COR-L47 (cell line): Measurements from ENCODE around the gene ARX.

Experiments used
- DNase-seq: peaks from one replicate; lab custom pipeline; 2025; lab: John Stamatoyannopoulos, UW

Gene ARX

DNA sequence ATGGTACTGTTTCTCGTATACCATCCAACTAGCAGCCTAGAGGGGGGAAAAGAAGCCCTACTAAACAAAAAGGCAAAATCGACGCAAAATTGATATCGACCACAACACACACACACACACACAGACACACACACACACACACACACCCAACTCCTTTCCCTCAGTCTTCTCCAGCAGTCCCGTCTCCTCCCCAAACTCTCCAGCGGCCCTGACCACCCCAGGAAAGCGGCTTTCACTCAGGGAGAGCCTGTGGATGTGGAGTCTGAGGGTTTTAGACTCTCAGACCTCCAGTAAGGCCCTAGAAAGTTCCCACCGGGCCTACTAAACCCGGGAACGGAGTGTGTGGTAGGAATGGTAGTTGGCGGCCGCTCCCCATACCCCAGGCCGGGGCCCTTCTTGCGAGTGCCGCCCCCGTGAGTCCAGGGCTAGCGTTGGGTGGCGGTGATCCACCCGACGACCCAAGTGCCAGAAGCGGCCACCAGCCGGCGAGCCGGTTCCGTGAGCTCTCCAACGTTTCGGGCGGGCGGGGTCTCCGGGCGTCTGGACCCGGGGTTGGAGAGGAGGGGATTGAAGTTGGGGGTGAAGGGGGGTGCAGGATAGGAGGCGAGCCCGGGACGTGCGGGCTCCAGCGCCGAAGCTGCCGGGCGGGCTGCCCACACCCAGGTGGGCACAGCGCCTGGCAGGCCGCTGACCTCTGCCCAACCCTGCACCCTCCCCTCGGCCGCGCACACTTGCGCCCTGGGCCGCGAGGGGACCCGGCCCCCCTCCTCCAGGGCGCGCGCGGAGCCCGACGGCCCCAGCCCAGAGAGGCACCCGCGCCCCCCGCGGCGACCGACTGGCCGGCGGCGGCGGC, 13.7 kb downstream of the ARX start:
- no peak for DNase-seq

DNA sequence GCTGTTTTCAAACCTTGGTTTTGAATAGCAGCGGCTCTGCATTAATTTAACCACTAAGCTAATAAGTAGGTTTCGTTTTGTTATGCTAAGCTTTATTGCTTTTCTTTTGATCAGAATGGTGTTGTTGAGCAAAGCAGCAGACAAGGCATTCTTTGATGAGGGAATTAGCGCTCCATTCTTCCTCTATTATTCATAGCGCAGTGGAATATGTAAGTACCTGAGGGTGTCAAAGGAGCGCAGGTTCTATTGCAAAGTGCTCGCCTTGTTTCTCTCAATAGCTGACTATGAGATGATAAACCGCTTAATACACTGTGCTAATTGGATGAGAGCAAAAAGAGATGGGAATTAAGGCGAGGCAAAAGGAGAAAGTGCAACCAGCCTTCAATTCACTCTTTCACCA, 16.3 kb downstream of the ARX start:
- no peak for DNase-seq

DNA sequence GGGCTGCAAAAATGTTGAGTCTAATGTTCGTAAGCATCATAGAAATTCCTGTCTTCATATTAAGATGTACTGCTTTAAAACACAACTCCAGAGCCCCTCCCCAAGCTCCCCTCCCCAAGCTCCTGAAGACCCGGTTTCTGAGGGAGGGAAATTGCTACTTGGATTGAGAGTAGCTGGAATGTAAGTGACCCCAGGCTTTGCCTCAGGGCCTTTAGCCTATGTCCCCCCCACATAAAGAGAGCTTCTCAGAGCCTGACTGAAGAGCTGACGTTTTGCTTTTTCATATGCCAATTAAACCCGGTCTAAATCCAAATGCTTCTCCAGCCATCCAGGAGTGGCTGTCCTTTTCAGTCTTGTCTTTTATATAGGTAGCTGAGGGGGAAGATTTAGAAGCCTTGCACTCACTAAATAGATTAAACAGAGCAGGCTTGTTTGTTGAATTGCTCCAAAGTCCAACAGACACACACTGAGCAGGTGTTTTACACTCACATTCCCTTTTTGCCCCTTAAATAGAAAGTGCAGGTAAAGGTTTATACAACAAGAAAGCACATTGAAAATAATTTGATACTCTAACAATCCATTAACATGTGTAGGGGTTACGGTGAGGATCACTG, 19.6 kb downstream of the ARX start:
- DNase-seq: no peak

DNA sequence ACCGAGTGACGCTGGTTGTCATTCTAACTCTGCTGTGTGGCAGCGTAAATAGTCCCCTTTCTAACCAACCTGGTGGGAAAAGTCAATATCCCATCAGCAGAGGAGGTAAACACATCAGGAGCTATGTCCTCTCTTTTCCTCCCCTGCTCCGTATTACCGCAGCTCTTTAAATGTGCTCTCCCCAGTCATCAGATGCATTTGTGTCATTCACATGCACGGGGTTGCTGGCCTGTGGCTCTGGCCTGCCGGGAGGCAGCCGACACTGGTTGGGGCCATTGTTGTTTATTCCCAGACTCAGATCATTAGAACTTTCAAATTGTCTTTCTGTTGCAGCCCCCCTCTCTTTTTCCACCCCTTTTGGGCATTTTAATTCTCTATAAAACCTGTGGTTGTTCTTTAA, 21.9 kb downstream of the ARX start:
- DNase-seq: no peak

DNA sequence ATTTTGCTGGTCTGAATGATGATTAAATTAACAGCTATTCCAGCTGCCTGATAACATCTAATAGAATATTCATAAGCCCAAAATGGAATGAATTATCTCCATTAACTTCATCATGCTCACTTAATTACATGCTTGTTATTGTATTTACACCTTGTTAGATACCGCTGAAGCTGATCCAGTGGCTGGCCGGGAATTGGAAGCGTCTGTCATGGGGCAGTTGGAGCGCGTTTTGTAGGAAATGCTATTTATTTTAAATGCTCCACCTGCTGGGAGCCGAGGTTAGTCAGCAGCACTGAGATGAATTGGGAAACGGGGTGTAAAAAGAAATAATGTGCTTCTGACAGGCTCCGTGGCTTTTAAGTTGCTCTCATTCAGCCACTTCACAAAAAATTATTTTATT, 25.2 kb downstream of the ARX start:
- peak; percentile 67 for DNase-seq

DNA sequence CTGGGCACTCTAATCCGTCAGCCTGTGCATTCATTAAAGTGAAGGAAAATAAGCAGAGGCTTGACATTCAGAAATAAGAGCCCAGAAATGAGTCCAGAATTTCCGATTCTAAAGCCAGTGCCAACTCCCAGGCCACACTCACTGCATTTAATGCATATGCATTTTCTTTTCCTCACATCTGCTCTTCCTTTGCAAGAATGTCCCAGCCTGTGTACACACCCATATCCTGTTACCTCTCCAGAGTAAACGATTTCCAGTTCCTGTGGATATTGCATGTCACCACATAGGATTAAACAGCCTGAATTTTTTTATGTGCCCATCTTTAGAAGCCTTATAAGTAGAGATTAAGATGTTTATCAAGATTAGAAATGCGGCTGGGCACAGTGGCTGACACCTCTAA, 27.5 kb downstream of the ARX start:
- DNase-seq: no peak

DNA sequence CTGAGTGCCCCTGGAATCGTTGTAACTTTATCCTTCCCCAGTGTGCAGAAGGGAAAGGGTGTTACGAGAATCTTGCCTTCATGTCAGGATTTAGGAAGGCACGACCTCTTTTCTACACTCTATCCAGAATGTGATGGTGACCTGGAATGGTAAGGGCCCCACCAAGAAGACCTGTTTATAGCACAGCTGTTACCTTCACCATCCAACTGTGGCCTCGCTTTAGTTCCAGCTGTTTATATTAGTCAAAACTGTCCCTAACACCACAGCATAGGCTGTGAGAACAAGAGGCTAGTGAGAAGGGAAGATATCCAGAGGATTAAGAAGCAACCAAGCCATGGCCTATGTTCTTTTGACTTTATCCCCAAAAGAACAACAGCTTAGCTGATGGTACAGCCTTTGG, 28.0 kb downstream of the ARX start:
- DNase-seq: no peak

DNA sequence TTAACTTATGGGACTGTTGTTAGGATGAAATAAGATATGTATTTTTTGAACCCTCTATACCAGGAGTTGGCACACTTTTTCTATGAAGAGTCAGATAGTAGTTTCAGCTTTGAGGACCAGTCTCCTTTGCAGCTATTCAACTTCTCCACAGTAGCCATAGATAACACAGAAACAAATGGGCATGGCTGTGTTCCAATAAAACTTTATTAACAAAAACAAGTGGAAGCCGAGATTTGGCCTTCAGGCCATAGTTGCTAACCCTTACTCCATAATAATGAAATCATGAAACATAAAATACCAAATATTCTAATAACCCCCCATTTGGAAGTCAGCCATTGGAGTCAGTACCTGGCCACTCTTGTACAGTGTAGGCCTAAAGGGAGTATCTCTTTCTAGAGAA, 30.6 kb downstream of the ARX start:
- DNase-seq: no peak

DNA sequence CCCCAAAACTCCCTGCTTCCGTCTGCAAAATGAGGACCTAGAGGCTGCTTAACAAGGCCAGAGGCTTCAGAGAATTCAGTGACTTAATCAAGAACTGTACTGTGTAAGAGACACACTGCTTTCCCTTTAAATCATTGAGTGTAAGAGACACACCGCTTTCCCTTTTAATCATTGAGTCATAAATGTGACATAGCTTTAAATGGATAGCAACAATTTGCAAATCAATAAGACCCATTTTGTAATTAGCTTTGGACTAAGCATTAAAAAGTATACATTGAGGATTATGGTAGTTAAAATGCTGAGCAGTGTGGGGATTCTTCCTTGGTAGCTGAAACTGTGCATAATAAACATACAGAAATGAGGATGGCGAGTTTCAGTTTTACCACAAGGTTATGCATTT, 31.8 kb downstream of the ARX start:
- DNase-seq: no peak

DNA sequence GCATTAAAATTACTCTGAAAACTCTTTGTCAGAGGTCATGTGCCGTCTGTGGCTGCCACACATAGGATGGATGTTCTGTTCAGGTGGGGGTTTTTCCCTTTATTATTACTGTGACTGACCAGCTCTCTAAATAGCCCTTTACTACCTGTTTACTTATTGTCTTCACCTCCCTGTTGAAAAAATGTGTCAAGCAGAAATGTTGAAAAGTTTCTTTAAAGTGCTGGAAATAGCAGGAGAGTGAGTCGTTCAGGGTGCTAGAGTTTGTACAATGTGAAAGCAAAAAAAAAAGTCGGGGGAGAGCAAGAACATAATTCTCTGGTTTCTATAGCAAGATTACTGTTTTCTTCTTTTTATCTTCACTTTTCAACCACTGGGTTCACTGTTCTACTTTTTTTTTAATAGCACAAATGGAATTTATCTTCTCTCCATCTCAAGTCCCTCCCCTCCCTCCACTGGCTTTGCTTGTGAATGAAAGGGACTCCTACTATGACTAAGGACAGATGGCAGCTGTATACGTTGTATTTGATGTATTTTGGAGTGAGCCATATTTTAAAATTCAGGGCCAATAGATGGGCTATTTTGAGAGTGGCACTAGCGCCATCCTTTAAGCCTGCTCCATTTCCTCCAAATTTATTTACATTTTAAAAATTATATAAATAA, 33.3 kb downstream of the ARX start:
- no peak for DNase-seq

DNA sequence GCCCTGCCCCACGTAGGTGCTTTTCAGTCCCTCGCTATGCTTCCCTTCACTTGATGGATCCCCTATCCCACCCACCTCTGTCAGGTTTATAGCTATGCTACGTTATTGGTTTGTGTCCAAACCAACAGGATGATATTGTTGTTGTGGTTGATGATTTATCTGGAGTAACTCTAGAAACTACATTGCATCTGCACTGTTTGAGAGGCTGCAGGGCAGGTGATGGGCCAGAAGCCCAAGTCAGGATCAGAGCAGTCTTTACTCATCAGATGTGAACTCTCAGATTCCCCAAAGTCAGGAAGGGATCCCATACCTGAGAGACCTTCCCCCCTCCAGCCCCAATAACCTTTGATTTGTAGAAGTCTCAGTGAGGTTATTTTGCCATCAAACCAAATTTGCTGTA, 34.7 kb downstream of the ARX start:
- DNase-seq: no peak

DNA sequence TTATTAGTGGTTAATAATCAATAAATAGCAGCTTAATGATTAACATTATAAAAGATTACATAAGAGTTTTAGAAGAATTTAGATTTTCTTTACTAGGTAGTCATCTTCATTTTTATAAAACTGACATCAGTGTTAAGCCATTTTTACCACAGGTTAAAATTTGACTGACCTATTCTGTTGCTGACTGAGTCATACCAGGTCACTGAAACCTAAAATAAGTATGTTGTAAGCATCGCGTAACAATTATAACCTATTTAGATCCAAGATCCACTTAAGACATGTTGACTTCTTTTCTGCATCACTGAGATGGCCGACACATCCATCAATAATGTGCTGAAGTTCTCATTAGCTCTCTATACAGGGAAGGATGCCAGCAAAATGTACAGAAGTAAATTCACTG, 36.7 kb downstream of the ARX start:
- DNase-seq: no peak

DNA sequence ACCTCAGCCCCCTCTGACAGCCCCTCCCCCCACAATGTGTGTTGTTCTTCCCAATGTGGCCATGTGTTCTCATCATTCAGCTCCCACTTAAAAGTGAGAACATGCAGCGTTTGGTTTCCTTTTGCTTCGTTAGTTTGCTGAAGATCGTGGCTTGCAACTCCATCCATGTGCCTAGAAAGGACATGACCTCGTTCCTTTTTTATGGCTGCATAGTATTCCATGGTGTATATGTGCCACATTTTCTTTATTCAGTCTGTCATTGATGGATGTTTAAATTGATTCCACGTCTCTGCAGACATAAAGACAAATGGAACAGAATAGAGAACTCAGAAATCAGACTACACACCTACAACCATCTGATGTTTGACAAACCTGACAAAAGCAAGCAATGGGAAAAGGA, 46.0 kb downstream of the ARX start:
- DNase-seq: no peak

DNA sequence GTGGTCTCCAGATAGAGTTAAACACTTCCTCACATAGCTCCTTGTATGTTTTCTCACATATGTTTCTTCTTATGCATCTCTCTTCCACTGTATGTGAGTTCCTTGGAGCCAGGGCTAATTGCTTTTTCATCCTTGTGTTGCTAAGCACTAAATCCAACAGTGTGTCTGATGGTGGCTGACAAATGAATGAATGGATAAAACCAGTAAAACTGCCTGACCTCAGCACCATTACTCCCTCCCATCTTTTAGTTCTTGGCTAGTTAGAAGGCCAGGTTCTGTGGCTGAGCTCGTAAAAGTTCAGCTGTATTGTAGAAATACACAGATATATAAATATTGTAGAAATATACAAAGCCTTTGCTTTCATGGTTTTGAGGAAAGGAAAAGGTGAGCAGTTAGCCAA, 50.4 kb downstream of the ARX start:
- DNase-seq: no peak

DNA sequence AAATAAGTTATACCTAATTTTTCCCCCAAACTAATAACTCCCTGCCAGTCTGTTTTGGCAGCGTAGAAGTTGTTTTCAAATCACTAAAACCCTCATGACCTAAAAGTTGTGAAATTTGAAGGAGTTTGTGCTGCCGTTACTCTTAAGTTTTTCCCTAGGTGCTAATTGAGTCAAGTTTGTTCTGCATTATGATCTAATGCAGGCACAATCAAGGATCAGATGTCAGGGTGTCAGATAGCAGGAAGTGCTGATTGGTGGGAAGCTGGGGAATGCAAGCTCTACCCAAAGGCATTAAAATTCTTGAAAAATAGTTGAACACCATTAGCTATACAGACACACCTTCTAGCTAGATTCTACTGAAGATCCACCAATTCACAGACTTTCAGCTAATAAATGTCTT, 51.9 kb downstream of the ARX start:
- DNase-seq: no peak

DNA sequence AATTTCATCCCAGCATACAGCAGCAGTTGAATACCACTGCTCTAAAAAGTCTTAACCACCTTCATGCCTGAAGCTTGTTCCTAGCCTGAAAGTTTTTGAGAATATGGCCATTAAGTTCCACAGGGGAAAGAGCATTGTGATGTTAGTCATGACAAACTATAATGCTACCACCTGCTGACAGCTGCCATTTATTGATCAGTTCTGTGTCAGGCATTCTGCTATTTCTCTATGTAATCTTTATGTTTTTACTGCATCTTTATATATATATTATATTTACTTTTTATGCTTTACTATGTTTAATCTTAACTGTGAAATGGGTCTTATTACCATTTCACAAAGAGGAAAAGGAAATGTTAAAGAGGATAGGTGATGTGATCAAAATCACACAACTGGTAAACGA, 54.0 kb downstream of the ARX start:
- no peak for DNase-seq

DNA sequence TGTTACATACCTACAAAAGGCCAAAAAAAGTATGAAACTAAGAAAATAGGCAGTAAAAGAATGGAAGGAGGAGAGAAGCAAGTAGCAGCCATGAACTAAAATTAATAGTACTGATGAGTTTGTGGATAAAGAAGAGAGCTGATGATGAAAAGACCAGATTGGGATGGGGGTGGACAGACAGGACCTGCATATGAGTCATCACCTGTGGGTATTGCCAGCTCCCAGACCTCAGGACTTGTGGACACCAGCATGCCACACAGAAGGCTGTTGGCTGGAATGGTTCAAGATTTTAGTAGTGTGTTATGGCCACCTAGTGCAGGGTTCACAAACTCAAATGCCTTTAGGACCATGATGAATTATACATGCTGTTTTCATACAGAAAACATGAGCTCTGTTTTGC, 58.9 kb downstream of the ARX start:
- no peak for DNase-seq

DNA sequence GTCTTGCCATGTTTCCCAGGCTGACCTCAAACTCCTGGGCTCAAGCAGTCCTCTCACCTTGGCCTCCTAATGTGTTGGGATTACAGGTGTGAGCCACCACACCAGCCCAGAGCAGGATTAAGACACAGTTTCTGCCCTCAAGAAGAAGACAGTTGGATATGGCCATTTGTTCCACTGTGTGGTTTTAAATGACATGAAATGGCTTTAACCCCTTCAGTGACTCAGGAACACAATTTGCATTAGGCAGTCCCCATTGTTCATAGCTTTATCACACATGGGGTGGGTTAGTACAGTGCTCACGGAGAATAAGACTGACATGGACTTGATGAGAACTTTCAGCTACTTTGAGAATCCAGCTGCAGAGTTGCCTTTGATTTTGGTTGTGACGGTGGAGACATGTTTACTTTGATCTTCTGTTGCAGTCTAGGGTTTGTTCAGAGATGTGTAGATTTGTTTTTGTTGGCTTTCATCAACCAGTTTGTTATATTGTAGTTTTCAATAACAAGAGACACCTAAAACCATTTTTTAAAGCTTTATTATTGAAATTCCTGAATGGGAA, 60.3 kb downstream of the ARX start:
- DNase-seq: no peak

DNA sequence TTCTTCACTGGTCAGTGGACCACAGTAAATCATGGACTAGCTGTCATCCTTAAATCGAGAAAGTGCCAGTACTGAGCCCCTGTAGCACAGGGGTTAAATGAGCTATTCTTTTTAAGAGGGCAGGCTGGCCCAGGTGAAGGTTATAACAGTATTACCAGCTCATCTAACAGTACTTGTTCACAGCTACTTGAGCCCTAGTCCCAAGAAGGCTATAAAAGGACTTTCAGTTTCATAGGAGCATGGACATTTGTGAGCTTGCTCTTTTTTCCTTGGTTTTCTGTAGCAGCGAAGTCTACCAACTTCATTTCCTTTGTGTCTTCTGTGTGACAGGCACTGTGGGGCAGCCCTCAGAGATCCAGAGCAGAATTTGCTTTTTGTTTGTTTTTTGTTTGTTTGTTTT, 61.0 kb downstream of the ARX start:
- DNase-seq: no peak
